Astrocyte (in vitro differentiated cells and primary cell): ENCODE measurements around the gene EYS. TPM values are rescaled to one million over a fixed set of nuclear protein-coding genes. Genes with fewer than 3 reads are reported as not detected.
A peak's percentile ranks its signal among the peaks of the same experiment; 100 is the strongest.

ENCODE experiments used
- DNase-seq: peaks from one replicate; pipeline ENCODE4 v3.0.0-alpha.2; 2010; ENCODE audit warnings: low read depth
- FAIRE-seq: peaks from 2 replicates; lab custom pipeline; 2011; peaks lifted over from hg19 to GRCh38; lab: Jason Lieb, UNC
- H2AFZ ChIP-seq: 2 replicates; pipeline ENCODE4 v1.6.0; 2012; ENCODE audit warnings: low read depth, low read length, inconsistent platforms
- H3K27ac ChIP-seq: 2 replicates; pipeline ENCODE4 v1.5.1; 2011; ENCODE audit warnings: low read depth, low read length, inconsistent platforms
- H3K27me3 ChIP-seq: 2 replicates; pipeline ENCODE4 v1.6.0; 2011; ENCODE audit warnings: low read length, inconsistent platforms; ENCODE audit not compliant: insufficient read depth
- H3K36me3 ChIP-seq: 2 replicates; pipeline ENCODE4 v1.5.1; 2011; ENCODE audit warnings: low read length, inconsistent platforms; ENCODE audit not compliant: insufficient read depth
- H3K4me1 ChIP-seq: 2 replicates; pipeline ENCODE4 v1.5.1; 2011; ENCODE audit warnings: low read length, inconsistent platforms; ENCODE audit not compliant: insufficient read depth
- H3K4me2 ChIP-seq: 2 replicates; pipeline ENCODE4 v1.6.0; 2012; ENCODE audit warnings: low read length, inconsistent platforms
- H3K4me3 ChIP-seq: 2 replicates; pipeline ENCODE4 v1.5.1; 2011; ENCODE audit warnings: low read depth, mild to moderate bottlenecking, low read length, inconsistent platforms; ENCODE audit not compliant: insufficient read depth
- H3K79me2 ChIP-seq: 2 replicates; pipeline ENCODE4 v1.6.0; 2012; ENCODE audit warnings: mild to moderate bottlenecking, low read length, inconsistent platforms; ENCODE audit not compliant: insufficient read depth
- H3K9ac ChIP-seq: 2 replicates; pipeline ENCODE4 v1.6.0; 2012; ENCODE audit warnings: mild to moderate bottlenecking, low read length, inconsistent platforms
- H3K9me3 ChIP-seq: 2 replicates; pipeline ENCODE4 v1.5.1; 2012; ENCODE audit warnings: low read depth, mild to moderate bottlenecking, low read length, inconsistent platforms; ENCODE audit not compliant: insufficient read depth
- H4K20me1 ChIP-seq: 2 replicates; pipeline ENCODE4 v1.6.0; 2012; ENCODE audit warnings: low read length, inconsistent platforms; ENCODE audit not compliant: insufficient read depth
- H3K27ac Mint-ChIP-seq: one replicate; pipeline ENCODE4 v1.8.0; 2021; ENCODE audit warnings: mild to moderate bottlenecking, mixed read lengths; ENCODE audit not compliant: unreplicated experiment
- H3K27me3 Mint-ChIP-seq: one replicate; pipeline ENCODE4 v1.8.0; 2021; ENCODE audit warnings: low read depth, mixed read lengths; ENCODE audit not compliant: unreplicated experiment
- H3K36me3 Mint-ChIP-seq: one replicate; pipeline ENCODE4 v1.8.0; 2021; ENCODE audit warnings: low read depth, mixed read lengths; ENCODE audit not compliant: unreplicated experiment
- H3K4me1 Mint-ChIP-seq: one replicate; pipeline ENCODE4 v1.8.0; 2021; ENCODE audit warnings: low read depth, mixed read lengths; ENCODE audit not compliant: unreplicated experiment
- H3K4me3 Mint-ChIP-seq: one replicate; pipeline ENCODE4 v1.8.0; 2021; ENCODE audit warnings: mild to moderate bottlenecking, moderate library complexity, mixed read lengths; ENCODE audit not compliant: unreplicated experiment
- H3K9me3 Mint-ChIP-seq: one replicate; pipeline ENCODE4 v1.8.0; 2021; ENCODE audit warnings: mild to moderate bottlenecking, mixed read lengths; ENCODE audit not compliant: unreplicated experiment
- CTCF ChIP-seq: IDR thresholded peaks from 2 replicates; pipeline ENCODE4 v1.5.1; 2011; ENCODE audit warnings: low read depth, mild to moderate bottlenecking, inconsistent platforms, low read length, moderate library complexity; ENCODE audit not compliant: insufficient read depth
- EZH2 ChIP-seq: IDR thresholded peaks from 2 replicates; pipeline ENCODE4 v1.6.1; 2012; ENCODE audit warnings: mild to moderate bottlenecking, low read length, inconsistent platforms; ENCODE audit not compliant: insufficient read depth
- total RNA-seq: library from RNA; stranded (reverse); gene quantifications from 2 replicates; pipeline ENCODE4 v1.2.1, GENCODE V29; 2021

The EYS gene
- total RNA-seq, 1 donor from 2014 or later = 0.16 TPM

GRCh38 chr6:64712606-64713005 lies 994.4 kb downstream of the EYS start:
- Histone ChIP-seq H3K79me2 (no peaks in the 10 kb centered on the region), H4K20me1 (no peaks in the 10 kb centered on the region), H3K36me3 (no peaks in the 10 kb centered on the region), H3K4me2 (no peak overlapping the region), H3K9ac (no peak overlapping the region), H3K27me3 (no peaks in the 10 kb centered on the region), H3K27ac (no peak overlapping the region), H3K9me3 (no peaks in the 10 kb centered on the region), H2AFZ (no peak overlapping the region), H3K4me1 (no peaks in the 10 kb centered on the region), H3K4me3 (no peak overlapping the region)
- DNase-seq (peak; percentile 11), FAIRE-seq (no peak)
- Mint-ChIP-seq H3K36me3 (no peaks in the 10 kb centered on the region), H3K27me3 (no peaks in the 10 kb centered on the region), H3K4me1 (peaks cover 18% of the 10 kb centered on the region), H3K9me3 (no peaks in the 10 kb centered on the region), H3K27ac (no peak overlapping the region), H3K4me3 (no peak overlapping the region)
- TF ChIP-seq EZH2 (no peak), CTCF (no peak)

- Histone ChIP-seq H3K4me2 (no peak overlapping the region), H3K79me2 (no peaks in the 10 kb centered on the region), H3K27ac (no peak overlapping the region), H3K36me3 (no peaks in the 10 kb centered on the region), H2AFZ (no peak overlapping the region), H3K4me1 (no peaks in the 10 kb centered on the region), H3K9me3 (no peaks in the 10 kb centered on the region), H3K9ac (no peak overlapping the region), H3K4me3 (no peak overlapping the region), H4K20me1 (no peaks in the 10 kb centered on the region), H3K27me3 (no peaks in the 10 kb centered on the region)
- H3K36me3 Mint-ChIP-seq = no peaks in the 10 kb centered on the region
- no peak overlapping the region for H3K27ac Mint-ChIP-seq
- no peak for DNase-seq
- H3K4me3 Mint-ChIP-seq = no peak overlapping the region
- no peaks in the 10 kb centered on the region for H3K9me3 Mint-ChIP-seq
- FAIRE-seq = no peak
- H3K27me3 Mint-ChIP-seq = no peaks in the 10 kb centered on the region
- H3K4me1 Mint-ChIP-seq = no peaks in the 10 kb centered on the region
- TF ChIP-seq CTCF = no peak
- no peak for TF ChIP-seq EZH2
Observed at GRCh38 chr6:64703922-64704321, 1003.1 kb downstream of the EYS start.

- Histone ChIP-seq H3K79me2 (no peaks in the 10 kb centered on the region), H3K9ac (no peak overlapping the region), H3K9me3 (peaks cover 7% of the 10 kb centered on the region), H3K4me1 (no peaks in the 10 kb centered on the region), H2AFZ (no peak overlapping the region), H3K27me3 (no peaks in the 10 kb centered on the region), H3K36me3 (no peaks in the 10 kb centered on the region), H3K4me3 (no peak overlapping the region), H3K4me2 (no peak overlapping the region), H3K27ac (no peak overlapping the region), H4K20me1 (no peaks in the 10 kb centered on the region)
- H3K4me1 Mint-ChIP-seq = peaks cover 7% of the 10 kb centered on the region
- FAIRE-seq (no peak), DNase-seq (no peak)
- TF ChIP-seq CTCF (no peak), EZH2 (no peak)
- H3K4me3 Mint-ChIP-seq = no peak overlapping the region
- peaks cover 6% of the 10 kb centered on the region for H3K36me3 Mint-ChIP-seq
- peaks cover 16% of the 10 kb centered on the region for H3K9me3 Mint-ChIP-seq
- no peaks in the 10 kb centered on the region for H3K27me3 Mint-ChIP-seq
- H3K27ac Mint-ChIP-seq = no peak overlapping the region
Observed at GRCh38 chr6:64696053-64696452, 1011.0 kb downstream of the EYS start.
